HG03060 (cell line): Measurements from ENCODE around the gene TMBIM6.

Experiments
- ATAC-seq: cut with Tn5 transposase; IDR thresholded peaks from one replicate; pipeline ENCODE4 v1.9.1; 2021; ENCODE audit warnings: low read depth, moderate number of reproducible peaks; ENCODE audit not compliant: unreplicated experiment

Gene TMBIM6

GRCh38 chr12:49794811-49795653, 53.7 kb downstream of the TMBIM6 start:
- no peak for ATAC-seq

- no peak for ATAC-seq
These were observed 54.3 kb downstream of the TMBIM6 start for GRCh38 chr12:49795654-49796105.

- ATAC-seq = no peak
These were observed 54.8 kb downstream of the TMBIM6 start for GRCh38 chr12:49796155-49796554.

GRCh38 chr12:49796606-49797448, 55.5 kb downstream of the TMBIM6 start:
- no peak for ATAC-seq

- ATAC-seq = no peak
These were observed 56.1 kb downstream of the TMBIM6 start for GRCh38 chr12:49797449-49797776.

GRCh38 chr12:49798248-49798647, 56.9 kb downstream of the TMBIM6 start:
- ATAC-seq = no peak

- no peak for ATAC-seq
These were observed 57.6 kb downstream of the TMBIM6 start for GRCh38 chr12:49798934-49799333.

GRCh38 chr12:49800421-49801140, 59.2 kb downstream of the TMBIM6 start:
- no peak for ATAC-seq

GRCh38 chr12:49801141-49802063, 60.0 kb downstream of the TMBIM6 start:
- no peak for ATAC-seq

GRCh38 chr12:49803693-49804450, 62.5 kb downstream of the TMBIM6 start:
- ATAC-seq = no peak

GRCh38 chr12:49804821-49805220, 63.5 kb downstream of the TMBIM6 start:
- no peak for ATAC-seq

GRCh38 chr12:49805409-49805808, 64.1 kb downstream of the TMBIM6 start:
- no peak for ATAC-seq

GRCh38 chr12:49806321-49806813, 65.0 kb downstream of the TMBIM6 start:
- no peak for ATAC-seq

GRCh38 chr12:49806877-49807276, 65.5 kb downstream of the TMBIM6 start:
- no peak for ATAC-seq

- ATAC-seq = no peak
These were observed 66.7 kb downstream of the TMBIM6 start for GRCh38 chr12:49807991-49808580.

- ATAC-seq = no peak
These were observed 67.5 kb downstream of the TMBIM6 start for GRCh38 chr12:49808686-49809380.

- no peak for ATAC-seq
These were observed 68.1 kb downstream of the TMBIM6 start for GRCh38 chr12:49809381-49809905.

GRCh38 chr12:49809906-49810389, 68.6 kb downstream of the TMBIM6 start:
- ATAC-seq = no peak
